Sigmoid colon (tissue), 4 donors: ENCODE measurements around the gene OR10P1.

Source experiments
- EP300 ChIP-seq, 4 donors: sonication (generic); formaldehyde crosslinking; IDR thresholded peaks; one replicate each; pipeline ENCODE4 v1.6.1; 2017; ENCODE audit warnings: antibody characterized with exemption in 4 of 4
- POLR2A ChIP-seq, 2 donors: fragments of 450-650 bp; IDR thresholded peaks; one replicate each; pipeline ENCODE4 v1.6.1; 2016; ENCODE audit warnings: antibody characterized with exemption in 2 of 2, mild to moderate bottlenecking in 2 of 2, moderate library complexity in 2 of 2
- POLR2AphosphoS5 ChIP-seq, 4 donors: sonication (generic); formaldehyde crosslinking; IDR thresholded peaks; one replicate each; pipeline ENCODE4 v1.6.1; 2017; ENCODE audit warnings: antibody characterized with exemption in 4 of 4
- TF ChIP-seq, protein P1 (sequence below), 4 experiments: fragments of 450-650 bp in 3 of 4; fragments of 200-600 bp in 1 of 4; IDR thresholded peaks; one replicate each; pipeline ENCODE4 v1.5.1; 2016 to 2019; ENCODE audit warnings: antibody characterized with exemption in 4 of 4, mild to moderate bottlenecking in 3 of 4, moderate library complexity in 2 of 4

DNA sequence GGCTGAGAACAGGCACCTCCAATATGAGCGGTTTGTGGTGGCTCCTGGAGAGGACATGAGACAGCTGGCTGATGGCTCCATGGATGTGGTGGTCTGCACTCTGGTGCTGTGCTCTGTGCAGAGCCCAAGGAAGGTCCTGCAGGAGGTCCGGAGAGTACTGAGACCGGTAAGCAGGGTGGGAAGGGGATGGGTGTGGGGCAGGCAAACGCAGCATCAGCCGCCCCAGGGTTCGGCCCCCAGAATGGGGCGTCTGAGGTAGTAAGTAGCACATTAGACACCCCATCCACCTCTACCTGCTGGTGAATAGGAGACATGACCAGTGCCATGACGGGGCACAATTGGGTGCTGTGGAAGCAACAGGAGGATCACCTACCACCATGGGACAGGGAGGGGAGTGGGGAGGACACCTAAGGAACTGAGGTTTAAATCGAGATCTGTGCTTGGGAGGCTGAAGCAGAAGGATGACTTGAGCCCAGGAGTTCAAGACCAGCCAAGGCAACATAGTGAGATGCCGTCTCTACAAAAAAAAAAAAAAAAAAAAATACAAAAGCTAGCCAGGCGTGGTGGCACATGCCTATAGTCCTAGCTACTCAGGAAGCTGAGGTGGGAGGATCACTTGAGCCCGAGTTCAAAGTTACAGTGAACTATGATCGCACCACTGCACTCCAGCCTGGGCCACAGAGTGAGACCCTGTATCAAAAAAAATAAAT is 45.5 kb downstream of the OR10P1 start:
- TF ChIP-seq, protein P1, sequence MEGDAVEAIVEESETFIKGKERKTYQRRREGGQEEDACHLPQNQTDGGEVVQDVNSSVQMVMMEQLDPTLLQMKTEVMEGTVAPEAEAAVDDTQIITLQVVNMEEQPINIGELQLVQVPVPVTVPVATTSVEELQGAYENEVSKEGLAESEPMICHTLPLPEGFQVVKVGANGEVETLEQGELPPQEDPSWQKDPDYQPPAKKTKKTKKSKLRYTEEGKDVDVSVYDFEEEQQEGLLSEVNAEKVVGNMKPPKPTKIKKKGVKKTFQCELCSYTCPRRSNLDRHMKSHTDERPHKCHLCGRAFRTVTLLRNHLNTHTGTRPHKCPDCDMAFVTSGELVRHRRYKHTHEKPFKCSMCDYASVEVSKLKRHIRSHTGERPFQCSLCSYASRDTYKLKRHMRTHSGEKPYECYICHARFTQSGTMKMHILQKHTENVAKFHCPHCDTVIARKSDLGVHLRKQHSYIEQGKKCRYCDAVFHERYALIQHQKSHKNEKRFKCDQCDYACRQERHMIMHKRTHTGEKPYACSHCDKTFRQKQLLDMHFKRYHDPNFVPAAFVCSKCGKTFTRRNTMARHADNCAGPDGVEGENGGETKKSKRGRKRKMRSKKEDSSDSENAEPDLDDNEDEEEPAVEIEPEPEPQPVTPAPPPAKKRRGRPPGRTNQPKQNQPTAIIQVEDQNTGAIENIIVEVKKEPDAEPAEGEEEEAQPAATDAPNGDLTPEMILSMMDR (IDR thresholded peaks at IDR 0.05), result no peak
- TF ChIP-seq POLR2A (IDR thresholded peaks at IDR 0.05) (no peak), POLR2AphosphoS5 (IDR thresholded peaks at IDR 0.05) (no peak), EP300 (IDR thresholded peaks at IDR 0.05) (no peak)
